Natural killer cell (primary cell): ENCODE data around the gene CDCA4. TPM values are rescaled to one million over a fixed set of nuclear protein-coding genes. Genes with fewer than 3 reads are reported as not detected.

Source experiments
- ATAC-seq, 3 donors: fragments of 150-1000 bp in 2 of 3; fragments of 200-7000 bp in 1 of 3; cut with Tn5 transposase; 1 replicate in 1 of 3; 2 replicates in 2 of 3; pipeline ENCODE4 v1.10.0; 2021; ENCODE audit warnings: mild to moderate bottlenecking in 2 of 3, moderate library complexity in 2 of 3
- DNase-seq, 2 donors: peaks; one replicate each; pipeline versions ENCODE4 v3.0.0 to v3.0.0-alpha.2; 2013 to 2021; ENCODE audit warnings: mixed read lengths in 1 of 2
- H3K27ac ChIP-seq: one replicate; pipeline ENCODE4 v1.5.1; 2013; ENCODE audit warnings: mild to moderate bottlenecking, low read length
- H3K27me3 ChIP-seq: one replicate; pipeline ENCODE4 v1.6.1; 2013; ENCODE audit warnings: low read length; ENCODE audit not compliant: control insufficient read depth, insufficient read depth
- H3K36me3 ChIP-seq: one replicate; pipeline ENCODE4 v1.6.1; 2013; ENCODE audit warnings: low read length; ENCODE audit not compliant: control insufficient read depth, insufficient read depth
- H3K4me1 ChIP-seq: one replicate; pipeline ENCODE4 v1.6.1; 2013; ENCODE audit warnings: low read length; ENCODE audit not compliant: control insufficient read depth, insufficient read depth
- H3K4me3 ChIP-seq: one replicate; pipeline ENCODE4 v1.5.1; 2013; ENCODE audit warnings: low read length
- H3K9me3 ChIP-seq: one replicate; pipeline ENCODE4 v1.6.1; 2013; ENCODE audit warnings: low read length; ENCODE audit not compliant: control insufficient read depth, insufficient read depth
- H3K27ac Mint-ChIP-seq, 2 donors: one replicate each; pipeline ENCODE4 v1.8.0; 2022; ENCODE audit warnings: mild to moderate bottlenecking in 2 of 2, mixed read lengths in 2 of 2, moderate library complexity in 1 of 2
- H3K27me3 Mint-ChIP-seq, 2 donors: one replicate each; pipeline ENCODE4 v1.8.0; 2022; ENCODE audit warnings: low read depth in 2 of 2, mixed read lengths in 2 of 2
- H3K36me3 Mint-ChIP-seq: one replicate; pipeline ENCODE4 v1.8.0; 2022; ENCODE audit warnings: mixed read lengths
- H3K4me1 Mint-ChIP-seq, 2 donors: one replicate each; pipeline ENCODE4 v1.8.0; 2022; ENCODE audit warnings: mixed read lengths in 2 of 2
- H3K4me3 Mint-ChIP-seq: one replicate; pipeline ENCODE4 v1.8.0; 2022; ENCODE audit warnings: mild to moderate bottlenecking, moderate library complexity, mixed read lengths
- H3K9me3 Mint-ChIP-seq, 2 donors: one replicate each; pipeline ENCODE4 v1.8.0; 2022; ENCODE audit warnings: mixed read lengths in 2 of 2
- WGBS: methylation state at CpG from one replicate; pipeline ENCODE4 v1.1.7; 2013; ENCODE audit warnings: missing lambda C conversion rate; ENCODE audit not compliant: insufficient coverage; 5-methylcytosine and 5-hydroxymethylcytosine counted together
- intact Hi-C: fragments of 100-400 bp; cut with micrococcal nuclease; formaldehyde crosslinking; loops from one replicate; pipeline ENCODE4 v1.14.2; 2022
- total RNA-seq, 4 donors: library from RNA; stranded (reverse); fragments of 120-200 nt in 1 of 4; gene quantifications; one replicate each; pipeline versions ENCODE4 v1.2.3 to v1.2.4, GENCODE V29; 2013 to 2022
- TF ChIP-seq, protein P1 (sequence below): fragments of 200-600 bp; IDR thresholded peaks from one replicate; pipeline ENCODE4 v1.8.0; 2022; ENCODE audit warnings: antibody characterized with exemption

CDCA4 gene
- total RNA-seq, 3 donors from 2014 or later (not counting 1 experiment from before 2014, with no cell fraction given), result 10.3 to 20.7 (median 16.6) TPM

DNA sequence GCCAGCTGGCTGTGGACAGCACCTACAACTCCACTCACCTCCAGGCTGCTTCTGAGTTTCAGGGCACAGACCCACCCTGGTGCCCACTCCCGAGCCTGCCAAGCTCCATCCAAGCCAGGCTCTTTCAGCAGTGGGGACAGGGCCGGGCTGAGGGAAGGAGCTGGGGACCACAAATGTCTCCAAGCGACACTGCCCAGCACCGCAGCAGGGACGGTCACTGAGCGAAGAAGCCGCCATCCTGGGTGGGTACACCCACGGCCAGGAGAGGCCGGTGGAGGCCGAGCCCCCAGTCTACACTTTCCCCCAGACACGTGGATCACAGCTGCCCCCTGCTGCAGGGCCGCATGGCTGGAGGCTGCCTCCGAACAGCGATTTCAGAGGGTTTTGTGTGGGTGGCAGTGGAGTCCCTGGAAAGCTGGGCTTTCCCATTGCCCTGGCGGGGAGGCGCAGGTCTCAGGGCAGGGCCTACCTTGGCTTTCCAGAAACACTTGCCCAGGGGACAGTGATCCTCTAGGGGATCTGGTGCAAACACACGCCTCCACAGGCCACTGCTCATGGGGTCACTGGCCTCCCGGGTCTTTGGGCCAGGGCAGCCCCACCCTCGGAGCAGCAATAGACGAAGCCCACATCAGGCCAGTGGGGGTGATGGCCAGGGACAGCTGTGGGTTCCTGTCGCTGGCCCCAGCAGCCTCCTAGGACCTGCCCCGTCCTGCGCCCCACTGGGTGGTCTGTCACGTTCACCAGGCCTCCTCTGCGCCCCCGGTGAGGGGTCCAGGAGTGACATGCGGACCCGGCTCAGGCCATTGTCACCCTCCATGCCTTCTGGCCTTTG, 45.6 kb upstream of the CDCA4 start:
- Mint-ChIP-seq H3K4me1 (peaks cover 35 to 60% of the 10 kb centered on the region in 2 donors), H3K9me3 (no peaks in the 10 kb centered on the region), H3K27me3 (no peaks in the 10 kb centered on the region), H3K36me3 (no peaks in the 10 kb centered on the region), H3K27ac (peak overlapping the region; percentile 96), H3K4me3 (peak overlapping the region; percentile 94)
- Histone ChIP-seq H3K4me1 (peaks cover 92% of the 10 kb centered on the region), H3K36me3 (no peaks in the 10 kb centered on the region), H3K9me3 (no peaks in the 10 kb centered on the region), H3K27me3 (no peaks in the 10 kb centered on the region), H3K27ac (peak overlapping the region; percentile 99), H3K4me3 (no peak overlapping the region)
- ATAC-seq, result no peak
- intact Hi-C loops, result no loop called here
- DNase-seq, result peak in 1 of 2 donors; percentile 52
- WGBS, result 75% methylated on average over 28 of the region's 28 CpGs
- TF ChIP-seq, protein P1, sequence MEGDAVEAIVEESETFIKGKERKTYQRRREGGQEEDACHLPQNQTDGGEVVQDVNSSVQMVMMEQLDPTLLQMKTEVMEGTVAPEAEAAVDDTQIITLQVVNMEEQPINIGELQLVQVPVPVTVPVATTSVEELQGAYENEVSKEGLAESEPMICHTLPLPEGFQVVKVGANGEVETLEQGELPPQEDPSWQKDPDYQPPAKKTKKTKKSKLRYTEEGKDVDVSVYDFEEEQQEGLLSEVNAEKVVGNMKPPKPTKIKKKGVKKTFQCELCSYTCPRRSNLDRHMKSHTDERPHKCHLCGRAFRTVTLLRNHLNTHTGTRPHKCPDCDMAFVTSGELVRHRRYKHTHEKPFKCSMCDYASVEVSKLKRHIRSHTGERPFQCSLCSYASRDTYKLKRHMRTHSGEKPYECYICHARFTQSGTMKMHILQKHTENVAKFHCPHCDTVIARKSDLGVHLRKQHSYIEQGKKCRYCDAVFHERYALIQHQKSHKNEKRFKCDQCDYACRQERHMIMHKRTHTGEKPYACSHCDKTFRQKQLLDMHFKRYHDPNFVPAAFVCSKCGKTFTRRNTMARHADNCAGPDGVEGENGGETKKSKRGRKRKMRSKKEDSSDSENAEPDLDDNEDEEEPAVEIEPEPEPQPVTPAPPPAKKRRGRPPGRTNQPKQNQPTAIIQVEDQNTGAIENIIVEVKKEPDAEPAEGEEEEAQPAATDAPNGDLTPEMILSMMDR, result no peak

DNA sequence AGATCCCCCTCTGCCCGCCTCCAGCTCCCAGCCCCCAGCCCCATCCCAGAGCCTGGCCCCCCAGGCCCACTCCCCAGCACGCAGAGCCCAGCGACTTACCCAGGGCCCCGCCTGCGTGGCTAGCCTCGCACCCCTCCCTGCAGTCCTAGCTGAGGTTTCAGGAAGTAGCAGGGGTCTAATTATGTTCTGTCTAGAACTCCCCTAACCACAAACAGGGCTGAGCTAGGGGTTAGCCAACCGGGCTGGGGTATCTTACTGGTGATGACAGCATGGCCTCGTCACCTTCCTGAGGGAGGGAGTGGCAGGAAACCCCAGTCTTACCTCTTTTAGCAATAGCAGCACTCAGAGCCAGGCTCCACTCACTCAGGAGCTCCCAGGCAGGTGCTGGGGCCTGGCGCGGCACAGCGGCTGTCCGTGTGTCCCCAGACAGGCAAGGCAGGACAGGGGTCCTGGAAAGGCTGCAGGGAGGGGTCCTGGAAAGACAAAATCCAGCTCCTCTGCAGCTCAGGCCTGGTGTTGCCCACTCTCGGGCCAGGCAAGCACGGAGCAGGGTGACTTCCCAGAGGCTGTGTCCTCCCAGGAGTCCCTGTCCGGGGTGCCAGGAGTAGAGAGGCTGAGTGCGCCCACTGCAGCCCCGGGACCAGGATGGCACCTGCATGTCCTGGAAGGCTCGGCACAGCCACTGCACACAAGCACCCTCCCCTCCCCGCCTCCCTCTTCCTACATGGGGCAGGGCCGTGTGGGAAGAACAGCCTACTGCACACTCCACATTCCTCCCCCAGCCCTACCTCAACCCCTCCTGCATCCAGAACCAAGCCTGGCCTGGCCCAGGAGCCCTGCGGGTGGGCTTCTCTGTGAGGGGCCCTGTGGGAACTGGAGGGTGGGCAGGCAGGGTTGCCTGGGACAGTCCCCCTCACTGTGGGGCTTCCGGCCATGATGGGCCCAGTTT, 44.7 kb upstream of the CDCA4 start, which contains the start of gene GPR132:
TSS of gene GPR132 (minus strand) at position 151 of the 949 bp plus-strand sequence. CDS start 10,010 bp downstream, outside the sequence.
- ATAC-seq (peak; percentile 87 to 95 (median 91)), DNase-seq (peak; percentile 82 to 97)
- Mint-ChIP-seq H3K27ac (peak within 1 kb of the TSS; percentile 96), H3K4me3 (peak within 1 kb of the TSS; percentile 94), H3K27me3 (no peaks in the 10 kb centered on the region), H3K9me3 (no peaks in the 10 kb centered on the region), H3K4me1 (peaks cover 40 to 69% of the 10 kb centered on the region in 2 donors), H3K36me3 (no peaks in the 10 kb centered on the region)
- H3K4me3 ChIP-seq, result peak within 1 kb of the TSS; percentile 79
- peak within 1 kb of the TSS; percentile 99 for H3K27ac ChIP-seq
- TF ChIP-seq, protein P1, result no peak
- 14% methylated on average over 22 of the region's 22 CpGs for WGBS
- intact Hi-C loops, result loop anchor here (2.0 kb wide), 1 partner anchor 21 kb away; no protein-coding TSS in a partner anchor
- no peaks in the 10 kb centered on the region for H3K27me3 ChIP-seq
- no peaks in the 10 kb centered on the region for H3K36me3 ChIP-seq
- peaks cover 92% of the 10 kb centered on the region for H3K4me1 ChIP-seq
- no peaks in the 10 kb centered on the region for H3K9me3 ChIP-seq

DNA sequence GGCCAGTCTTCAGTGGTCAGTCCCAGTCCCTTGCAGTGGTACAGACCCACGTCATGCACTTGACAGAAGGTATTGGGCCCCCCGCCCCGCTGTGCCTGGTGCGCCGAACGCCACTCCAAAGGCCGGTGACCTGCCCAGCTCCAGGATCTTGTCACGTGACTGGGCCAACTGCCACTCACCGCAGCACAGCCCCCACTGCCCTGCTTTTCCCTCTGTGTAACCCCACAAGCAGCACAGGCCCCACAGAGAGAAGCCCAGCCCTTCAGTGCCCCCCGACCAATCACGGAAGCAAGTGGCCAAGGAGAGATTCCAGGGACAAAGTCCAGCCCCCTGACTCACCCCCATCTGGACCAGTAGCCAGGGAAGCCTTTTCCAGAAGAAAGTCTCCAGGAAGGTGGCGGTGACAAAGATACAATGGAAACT, 43.8 kb upstream of the CDCA4 start:
- peak overlapping the region; percentile 94 for H3K4me3 Mint-ChIP-seq
- intact Hi-C loops, result loop anchor here (2.0 kb wide), 1 partner anchor 22 kb away; no protein-coding TSS in a partner anchor
- TF ChIP-seq, protein P1, result no peak
- peak in 1 of 3 donors; percentile 8 for ATAC-seq
- 5% methylated on average over 12 of the region's 12 CpGs for WGBS
- Histone ChIP-seq H3K4me3 (peak overlapping the region; percentile 79), H3K9me3 (no peaks in the 10 kb centered on the region), H3K27ac (peak overlapping the region; percentile 99), H3K27me3 (no peaks in the 10 kb centered on the region), H3K4me1 (peaks cover 92% of the 10 kb centered on the region), H3K36me3 (no peaks in the 10 kb centered on the region)
- no peaks in the 10 kb centered on the region for H3K36me3 Mint-ChIP-seq
- H3K27me3 Mint-ChIP-seq, result no peaks in the 10 kb centered on the region
- H3K27ac Mint-ChIP-seq, result peak overlapping the region; percentile 96
- peak in 1 of 2 donors; percentile 63 for DNase-seq
- H3K9me3 Mint-ChIP-seq, result no peaks in the 10 kb centered on the region
- peaks cover 45 to 73% of the 10 kb centered on the region in 2 donors for H3K4me1 Mint-ChIP-seq
